CD4-positive, alpha-beta T cell treated with Interleukin-2 at 100 ng/mL for 4 hours (primary cell): ENCODE results near the gene UQCC2.

Source experiments
- DNase-seq: peaks from one replicate; pipeline ENCODE4 v3.0.0-alpha.2; 2020; ENCODE audit warnings: low spot score

The UQCC2 gene

GRCh38 chr6:33676416-33677142, 34.9 kb downstream of the UQCC2 start:
- no peak for DNase-seq

- DNase-seq = no peak
Observed at GRCh38 chr6:33675968-33676367, 35.5 kb downstream of the UQCC2 start.

GRCh38 chr6:33673851-33674250, 37.6 kb downstream of the UQCC2 start:
- DNase-seq = no peak

GRCh38 chr6:33672808-33673207, 38.7 kb downstream of the UQCC2 start:
- no peak for DNase-seq

- no peak for DNase-seq
Observed at GRCh38 chr6:33671744-33672072, 39.8 kb downstream of the UQCC2 start.

GRCh38 chr6:33670971-33671743, 40.3 kb downstream of the UQCC2 start:
- DNase-seq = no peak

GRCh38 chr6:33670086-33670660, 41.3 kb downstream of the UQCC2 start:
- DNase-seq = no peak

- peak; percentile 73 for DNase-seq
Observed at GRCh38 chr6:33668914-33669313, 42.6 kb downstream of the UQCC2 start.

GRCh38 chr6:33668328-33668727, 43.2 kb downstream of the UQCC2 start:
- DNase-seq = no peak

GRCh38 chr6:33667776-33668175, 43.7 kb downstream of the UQCC2 start:
- DNase-seq = no peak

- no peak for DNase-seq
Observed at GRCh38 chr6:33667072-33667471, 44.4 kb downstream of the UQCC2 start.

GRCh38 chr6:33665957-33666356, 45.5 kb downstream of the UQCC2 start:
- no peak for DNase-seq

GRCh38 chr6:33664506-33665057, 46.9 kb downstream of the UQCC2 start:
- no peak for DNase-seq

GRCh38 chr6:33663727-33664449, 47.6 kb downstream of the UQCC2 start:
- DNase-seq = no peak

GRCh38 chr6:33663028-33663427, 48.5 kb downstream of the UQCC2 start:
- DNase-seq = no peak

- no peak for DNase-seq
Observed at GRCh38 chr6:33662318-33662717, 49.2 kb downstream of the UQCC2 start.

- DNase-seq = no peak
Observed at GRCh38 chr6:33661106-33661838, 50.2 kb downstream of the UQCC2 start.

- no peak for DNase-seq
Observed at GRCh38 chr6:33659986-33660385, 51.5 kb downstream of the UQCC2 start.

GRCh38 chr6:33658982-33659689, 52.4 kb downstream of the UQCC2 start:
- DNase-seq = no peak

GRCh38 chr6:33656844-33657243, 54.7 kb downstream of the UQCC2 start:
- no peak for DNase-seq
